Loucy (cell line): ENCODE measurements around the gene TMEFF1.

Experiments used
- H2AFZ ChIP-seq: fragments of 200-600 bp; sonication (generic); 2 replicates; pipeline ENCODE4 v1.6.0; 2016; ENCODE audit warnings: antibody characterized with exemption, mild to moderate bottlenecking, low read length, moderate library complexity
- H3F3A ChIP-seq: fragments of 200-600 bp; 2 replicates; pipeline ENCODE4 v1.6.0; 2016; ENCODE audit warnings: antibody characterized with exemption, low read depth, mild to moderate bottlenecking
- H3K27me3 ChIP-seq: fragments of 200-600 bp; sonication (generic); 2 replicates; pipeline ENCODE4 v1.6.1; 2014; ENCODE audit warnings: low read length, mild to moderate bottlenecking; ENCODE audit not compliant: insufficient read depth, poor library complexity, severe bottlenecking
- H3K36me3 ChIP-seq: fragments of 200-600 bp; sonication (generic); 2 replicates; pipeline ENCODE4 v1.6.1; 2016; ENCODE audit warnings: low read length; ENCODE audit not compliant: insufficient read depth
- H3K4me1 ChIP-seq: fragments of 200-600 bp; sonication (generic); 2 replicates; pipeline ENCODE4 v1.5.1; 2014; ENCODE audit warnings: low read length, mild to moderate bottlenecking; ENCODE audit not compliant: insufficient read depth, poor library complexity, severe bottlenecking
- H3K4me2 ChIP-seq: fragments of 200-600 bp; sonication (generic); 2 replicates; pipeline ENCODE4 v1.6.0; 2014; ENCODE audit warnings: antibody characterized with exemption, low read length, low read depth, mild to moderate bottlenecking; ENCODE audit not compliant: poor library complexity, severe bottlenecking
- H3K4me3 ChIP-seq: fragments of 200-600 bp; sonication (generic); 2 replicates; pipeline ENCODE4 v1.5.1; 2014; ENCODE audit warnings: low read length, mild to moderate bottlenecking, mixed read lengths; ENCODE audit not compliant: poor library complexity, severe bottlenecking
- H3K79me2 ChIP-seq: fragments of 200-600 bp; sonication (generic); 2 replicates; pipeline ENCODE4 v1.6.1; 2014; ENCODE audit warnings: low read length; ENCODE audit not compliant: insufficient read depth
- H3K9ac ChIP-seq: fragments of 200-600 bp; sonication (generic); 2 replicates; pipeline ENCODE4 v1.6.0; 2014; ENCODE audit warnings: mild to moderate bottlenecking, low read depth, low read length, moderate library complexity; ENCODE audit not compliant: poor library complexity, severe bottlenecking
- H3K9me2 ChIP-seq: fragments of 200-600 bp; sonication (generic); replicated peaks from 2 replicates; pipeline ENCODE4 v1.6.1; 2016; ENCODE audit warnings: low read depth, low read length, mixed read lengths
- H3K9me3 ChIP-seq: fragments of 200-600 bp; sonication (generic); 2 replicates; pipeline ENCODE4 v1.6.1; 2014; ENCODE audit warnings: mild to moderate bottlenecking, antibody characterized with exemption, low read length, low read depth; ENCODE audit not compliant: insufficient read depth
- H4K20me1 ChIP-seq: fragments of 200-600 bp; sonication (generic); 2 replicates; pipeline ENCODE4 v1.6.0; 2014; ENCODE audit warnings: antibody characterized with exemption, low read length, mild to moderate bottlenecking; ENCODE audit not compliant: insufficient read depth, poor library complexity, severe bottlenecking
- CTCF ChIP-seq: fragments of 200-600 bp; sonication (generic); conservative IDR thresholded peaks from 2 replicates; pipeline ENCODE4 v1.5.1; 2014; ENCODE audit warnings: mild to moderate bottlenecking, antibody characterized with exemption, low read length
- EZH2phosphoT487 ChIP-seq: fragments of 200-600 bp; IDR thresholded peaks from 2 replicates; pipeline ENCODE4 v1.6.1; 2018; ENCODE audit warnings: antibody characterized with exemption, mild to moderate bottlenecking, moderate library complexity, borderline replicate concordance

TMEFF1 gene

GRCh38 chr9:100478192-100478591 is 5.2 kb downstream of the TMEFF1 start:
- Histone ChIP-seq H2AFZ (no peak overlapping the region), H3K4me1 (peaks cover 16% of the 10 kb centered on the region), H3K27me3 (no peaks in the 10 kb centered on the region), H3K79me2 (peaks cover 14% of the 10 kb centered on the region; the same call in 1 of the 2 replicates), H3K4me2 (no peak overlapping the region), H3K9me3 (no peaks in the 10 kb centered on the region), H4K20me1 (peaks cover 4% of the 10 kb centered on the region), H3K9ac (no peak overlapping the region), H3K9me2 (no peaks in the 10 kb centered on the region), H3K36me3 (no peaks in the 10 kb centered on the region), H3K4me3 (no peak overlapping the region), H3F3A (no peaks in the 10 kb centered on the region)
- TF ChIP-seq CTCF (no peak), EZH2phosphoT487 (no peak)

GRCh38 chr9:100479820-100480219 is 6.9 kb downstream of the TMEFF1 start:
- H4K20me1 ChIP-seq = peaks cover 4% of the 10 kb centered on the region

GRCh38 chr9:100485196-100485595 is 12.2 kb downstream of the TMEFF1 start:
- no peak for TF ChIP-seq CTCF
- no peak for TF ChIP-seq EZH2phosphoT487
- Histone ChIP-seq H3K9ac (no peak overlapping the region), H3K4me2 (no peak overlapping the region), H3K9me3 (no peaks in the 10 kb centered on the region), H4K20me1 (no peaks in the 10 kb centered on the region), H3K36me3 (no peaks in the 10 kb centered on the region), H2AFZ (no peak overlapping the region), H3K27me3 (no peaks in the 10 kb centered on the region), H3K79me2 (no peaks in the 10 kb centered on the region), H3K9me2 (no peaks in the 10 kb centered on the region), H3K4me3 (no peak overlapping the region), H3F3A (no peaks in the 10 kb centered on the region), H3K4me1 (no peaks in the 10 kb centered on the region)

More at GRCh38 chr9:100479820-100480219, 6.9 kb downstream of the TMEFF1 start:
- Histone ChIP-seq H3K79me2 (no peaks in the 10 kb centered on the region; the same call in 1 of the 2 replicates), H3K9ac (no peak overlapping the region), H3K4me2 (no peak overlapping the region), H3K36me3 (no peaks in the 10 kb centered on the region), H3K9me2 (no peaks in the 10 kb centered on the region), H3K4me3 (no peak overlapping the region), H3K27me3 (no peaks in the 10 kb centered on the region), H3F3A (no peaks in the 10 kb centered on the region), H2AFZ (no peak overlapping the region), H3K4me1 (peaks cover 8% of the 10 kb centered on the region), H3K9me3 (no peaks in the 10 kb centered on the region)
- TF ChIP-seq CTCF (no peak), EZH2phosphoT487 (no peak)
